Activated T-cell treated with anti-CD3 and anti-CD28 coated beads, Interleukin-2, amount 50 U/mL, for 24 hours (primary cell): ENCODE measurements around the gene PDE4D.
"Not testable (repeated sequence)": the region's sequence is repeated elsewhere in the genome, so short reads cannot be mapped to it uniquely, and the experiment has no call there.

Experiments used
- DNase-seq: peaks from one replicate; pipeline ENCODE4 v3.0.0-alpha.2; 2020
- H3K27ac Mint-ChIP-seq: 2 replicates; pipeline ENCODE4 v1.8.0; 2020; ENCODE audit warnings: mild to moderate bottlenecking, mixed read lengths
- H3K27me3 Mint-ChIP-seq: 2 replicates; pipeline ENCODE4 v1.8.0; 2020; ENCODE audit warnings: mixed read lengths
- H3K36me3 Mint-ChIP-seq: 2 replicates; pipeline ENCODE4 v1.8.0; 2020; ENCODE audit warnings: low read depth, mixed read lengths
- H3K4me1 Mint-ChIP-seq: 2 replicates; pipeline ENCODE4 v1.8.0; 2020; ENCODE audit warnings: low read depth, mixed read lengths
- H3K4me3 Mint-ChIP-seq: 2 replicates; pipeline ENCODE4 v1.8.0; 2020; ENCODE audit warnings: mild to moderate bottlenecking, moderate library complexity, mixed read lengths
- H3K9me3 Mint-ChIP-seq: 2 replicates; pipeline ENCODE4 v1.8.0; 2020; ENCODE audit warnings: mixed read lengths

Gene PDE4D

GRCh38 chr5:59683311-59683710 is 210.2 kb downstream of the PDE4D start:
- H3K9me3 Mint-ChIP-seq, result no peaks in the 10 kb centered on the region
- H3K27me3 Mint-ChIP-seq, result peaks cover 4% of the 10 kb centered on the region
- no peak overlapping the region for H3K4me3 Mint-ChIP-seq
- DNase-seq, result no peak
- no peaks in the 10 kb centered on the region for H3K36me3 Mint-ChIP-seq
- H3K4me1 Mint-ChIP-seq, result no peaks in the 10 kb centered on the region
- no peak overlapping the region for H3K27ac Mint-ChIP-seq

GRCh38 chr5:59682542-59682941 is 211.0 kb downstream of the PDE4D start:
- Mint-ChIP-seq H3K4me1 (no peaks in the 10 kb centered on the region), H3K27me3 (peaks cover 4% of the 10 kb centered on the region), H3K27ac (no peak overlapping the region)

GRCh38 chr5:59678943-59679342 is 214.6 kb downstream of the PDE4D start:
- Mint-ChIP-seq H3K36me3 (no peaks in the 10 kb centered on the region), H3K9me3 (no peaks in the 10 kb centered on the region), H3K4me1 (no peaks in the 10 kb centered on the region), H3K27me3 (peaks cover 4% of the 10 kb centered on the region), H3K4me3 (no peak overlapping the region), H3K27ac (no peak overlapping the region)
- DNase-seq, result no peak

More at GRCh38 chr5:59682542-59682941, 211.0 kb downstream of the PDE4D start:
- H3K9me3 Mint-ChIP-seq, result no peaks in the 10 kb centered on the region
- no peak overlapping the region for H3K4me3 Mint-ChIP-seq
- H3K36me3 Mint-ChIP-seq, result no peaks in the 10 kb centered on the region
- no peak for DNase-seq

GRCh38 chr5:59674763-59675162 is 218.8 kb downstream of the PDE4D start:
- no peaks in the 10 kb centered on the region for H3K36me3 Mint-ChIP-seq
- no peak for DNase-seq
- H3K9me3 Mint-ChIP-seq, result no peaks in the 10 kb centered on the region
- H3K27me3 Mint-ChIP-seq, result peaks cover 4% of the 10 kb centered on the region
- H3K27ac Mint-ChIP-seq, result no peak overlapping the region
- H3K4me1 Mint-ChIP-seq, result no peaks in the 10 kb centered on the region
- no peak overlapping the region for H3K4me3 Mint-ChIP-seq

- no peak for DNase-seq
- no peaks in the 10 kb centered on the region for H3K27me3 Mint-ChIP-seq
- no peaks in the 10 kb centered on the region for H3K9me3 Mint-ChIP-seq
- H3K36me3 Mint-ChIP-seq, result no peaks in the 10 kb centered on the region
- H3K4me1 Mint-ChIP-seq, result no peaks in the 10 kb centered on the region
- H3K4me3 Mint-ChIP-seq, result no peak overlapping the region
- H3K27ac Mint-ChIP-seq, result no peak overlapping the region
These were observed 220.0 kb downstream of the PDE4D start for GRCh38 chr5:59673438-59674058.

DNA sequence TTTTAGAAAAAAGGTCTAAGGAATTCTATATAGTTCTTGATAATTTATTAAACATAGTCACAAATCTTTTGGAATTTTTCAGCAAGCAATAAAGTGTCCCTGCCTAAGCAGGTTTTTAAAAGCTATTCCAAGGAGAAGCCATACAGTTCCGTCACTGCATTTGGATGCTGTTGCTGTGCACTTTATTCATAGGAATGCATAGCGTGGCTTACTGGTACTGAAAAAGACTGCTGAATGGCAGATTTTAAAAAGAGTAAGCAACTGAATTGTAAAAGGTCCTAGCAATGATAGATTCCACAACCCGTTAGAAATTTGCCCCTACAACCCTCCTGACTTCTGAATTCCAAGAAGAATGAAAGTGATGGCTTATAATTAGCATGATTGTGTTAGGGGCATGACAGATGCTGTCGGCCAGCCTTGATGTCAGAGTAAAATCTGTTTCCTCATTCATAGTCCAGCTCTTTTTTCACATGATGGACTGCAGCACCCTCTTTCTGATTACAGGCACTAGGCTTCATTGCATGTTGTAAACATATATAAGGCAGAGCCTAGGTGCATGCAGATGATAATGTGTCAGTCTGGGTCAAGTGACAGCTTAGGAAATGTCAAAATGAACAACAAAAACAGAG is 227.0 kb downstream of the PDE4D start:
- H3K9me3 Mint-ChIP-seq, result no peaks in the 10 kb centered on the region
- no peak for DNase-seq
- no peak overlapping the region for H3K27ac Mint-ChIP-seq
- H3K27me3 Mint-ChIP-seq, result no peaks in the 10 kb centered on the region
- no peaks in the 10 kb centered on the region for H3K36me3 Mint-ChIP-seq
- no peak overlapping the region for H3K4me3 Mint-ChIP-seq
- peaks cover 7% of the 10 kb centered on the region for H3K4me1 Mint-ChIP-seq

- H3K27me3 Mint-ChIP-seq, H3K4me3 Mint-ChIP-seq, H3K9me3 Mint-ChIP-seq, H3K4me1 Mint-ChIP-seq, DNase-seq, H3K27ac Mint-ChIP-seq, H3K36me3 Mint-ChIP-seq: not testable (repeated sequence)
These were observed 227.7 kb downstream of the PDE4D start for GRCh38 chr5:59665832-59666203.

GRCh38 chr5:59665086-59665831 is 228.3 kb downstream of the PDE4D start:
- no peak for DNase-seq
- no peaks in the 10 kb centered on the region for H3K9me3 Mint-ChIP-seq
- no peak overlapping the region for H3K4me3 Mint-ChIP-seq
- H3K27ac Mint-ChIP-seq, result no peak overlapping the region
- no peaks in the 10 kb centered on the region for H3K36me3 Mint-ChIP-seq
- no peaks in the 10 kb centered on the region for H3K27me3 Mint-ChIP-seq
- peaks cover 7% of the 10 kb centered on the region for H3K4me1 Mint-ChIP-seq

DNA sequence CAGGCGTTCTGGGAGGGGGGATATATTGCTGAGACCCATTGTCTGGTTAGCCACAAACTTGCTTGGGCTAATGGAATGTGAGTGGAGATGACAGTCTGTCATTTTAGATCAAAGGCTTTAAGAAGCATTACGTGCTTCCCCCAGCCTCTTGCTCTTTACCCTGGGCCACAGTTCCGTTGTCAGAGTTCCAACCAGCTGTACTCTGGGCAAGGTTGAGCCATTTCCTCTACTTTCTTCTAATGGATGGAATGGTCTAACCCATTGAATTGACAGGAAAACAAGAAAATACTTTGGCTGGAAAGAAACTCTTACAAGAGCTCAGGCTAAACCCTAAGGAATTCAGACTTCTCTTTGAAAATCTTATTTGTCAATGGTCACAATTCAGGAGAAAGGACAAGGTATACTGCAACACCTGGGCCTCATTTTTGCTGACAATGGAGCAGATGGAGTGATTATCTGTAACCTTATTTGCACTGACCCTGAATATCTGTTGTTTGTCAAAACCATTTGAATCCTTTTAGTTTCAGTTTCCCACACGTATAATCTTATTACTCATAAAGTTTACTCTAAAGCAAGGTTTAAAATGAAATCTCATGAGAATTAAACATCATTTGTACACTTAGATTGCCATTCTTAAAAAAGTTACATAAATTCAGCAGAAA is 231.4 kb downstream of the PDE4D start:
- Mint-ChIP-seq H3K4me1 (peaks cover 7% of the 10 kb centered on the region), H3K27me3 (no peaks in the 10 kb centered on the region), H3K9me3 (no peaks in the 10 kb centered on the region), H3K4me3 (no peak overlapping the region), H3K36me3 (no peaks in the 10 kb centered on the region), H3K27ac (no peak overlapping the region)
- DNase-seq, result no peak

DNA sequence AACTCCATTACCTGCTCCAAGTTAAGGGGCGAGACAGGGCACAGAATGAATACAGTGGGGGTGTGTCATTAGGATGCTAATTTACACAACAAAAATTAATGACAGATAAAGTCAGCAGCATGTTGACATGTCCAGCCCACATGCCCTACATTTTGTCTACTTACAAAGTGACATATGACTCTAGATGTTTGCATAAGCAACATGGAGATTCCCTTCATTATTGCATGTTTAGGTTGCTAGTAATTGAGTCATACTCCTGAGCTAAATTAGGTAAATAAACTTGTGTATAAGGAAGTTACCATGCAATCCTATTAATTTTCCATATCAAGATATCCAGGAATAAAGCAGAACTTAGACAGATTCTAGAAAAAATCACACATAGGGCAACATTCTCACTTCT is 232.2 kb downstream of the PDE4D start:
- peaks cover 7% of the 10 kb centered on the region for H3K4me1 Mint-ChIP-seq
- no peak for DNase-seq
- H3K36me3 Mint-ChIP-seq, result no peaks in the 10 kb centered on the region
- no peaks in the 10 kb centered on the region for H3K27me3 Mint-ChIP-seq
- no peaks in the 10 kb centered on the region for H3K9me3 Mint-ChIP-seq
- no peak overlapping the region for H3K27ac Mint-ChIP-seq
- H3K4me3 Mint-ChIP-seq, result no peak overlapping the region

DNA sequence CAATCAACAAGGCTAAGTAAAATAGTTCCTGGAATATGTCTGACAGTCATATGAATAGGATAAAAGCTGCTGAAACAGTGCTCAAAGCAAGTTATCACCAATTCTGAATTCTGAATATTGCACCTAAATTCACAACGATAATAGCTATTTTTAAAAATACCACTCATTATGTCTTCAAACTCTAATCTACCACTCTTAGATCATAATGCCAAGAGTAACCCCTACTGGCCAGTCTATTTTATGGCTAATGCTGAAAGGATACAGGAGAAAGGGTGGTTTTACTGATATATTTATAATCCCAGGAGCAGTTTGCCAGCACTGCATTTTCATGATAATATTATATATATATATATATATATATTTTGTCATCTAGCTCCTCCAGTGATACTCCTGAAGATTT is 232.8 kb downstream of the PDE4D start:
- Mint-ChIP-seq H3K27ac (no peak overlapping the region), H3K36me3 (no peaks in the 10 kb centered on the region), H3K9me3 (no peaks in the 10 kb centered on the region), H3K27me3 (no peaks in the 10 kb centered on the region), H3K4me3 (no peak overlapping the region), H3K4me1 (peaks cover 10% of the 10 kb centered on the region)
- DNase-seq, result no peak

DNA sequence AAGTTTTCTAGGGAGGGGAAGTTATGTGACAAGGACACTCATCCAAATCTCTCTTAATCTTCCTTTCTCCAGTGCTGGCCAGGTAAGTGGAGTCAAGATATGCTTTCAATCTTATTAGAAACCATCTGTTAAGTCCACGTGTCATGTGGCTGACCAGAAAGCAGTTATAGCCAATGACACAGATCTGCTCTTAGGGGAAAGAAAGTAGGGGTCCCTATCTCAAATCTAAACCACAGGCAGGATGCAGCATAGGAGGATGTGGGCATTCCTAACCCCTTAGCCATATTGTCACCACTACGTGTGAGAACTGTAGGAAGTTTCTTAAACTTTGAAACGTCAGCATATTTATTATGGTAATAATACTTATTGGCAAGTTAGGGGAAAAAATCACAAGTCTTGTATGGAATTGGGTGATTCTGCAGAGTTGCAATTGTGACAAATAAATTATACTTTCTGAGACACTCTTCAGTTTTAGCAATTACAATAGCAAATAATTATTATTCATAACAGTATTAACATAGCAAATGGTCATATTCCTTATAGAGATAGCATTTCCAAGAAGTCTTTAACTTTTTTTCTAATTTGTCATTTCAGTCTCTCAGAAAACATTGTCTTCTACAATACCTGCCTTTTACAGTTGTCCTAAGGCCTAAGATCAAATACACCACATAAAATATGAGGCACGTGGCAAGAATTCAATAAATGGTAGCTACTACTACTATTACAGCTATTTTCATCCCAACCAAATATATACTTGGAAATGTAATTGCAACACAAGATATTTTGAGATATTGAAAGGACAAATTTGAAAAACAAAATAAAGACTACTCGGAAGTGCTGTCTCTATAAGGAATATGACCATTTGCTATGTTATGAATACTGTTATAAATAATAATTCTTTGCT is 236.9 kb downstream of the PDE4D start:
- H3K4me1 Mint-ChIP-seq, result peaks cover 2% of the 10 kb centered on the region
- no peak overlapping the region for H3K27ac Mint-ChIP-seq
- no peak for DNase-seq
- no peaks in the 10 kb centered on the region for H3K27me3 Mint-ChIP-seq
- no peak overlapping the region for H3K4me3 Mint-ChIP-seq
- no peaks in the 10 kb centered on the region for H3K9me3 Mint-ChIP-seq
- no peaks in the 10 kb centered on the region for H3K36me3 Mint-ChIP-seq

- Mint-ChIP-seq H3K4me3 (no peak overlapping the region), H3K27ac (no peak overlapping the region), H3K27me3 (no peaks in the 10 kb centered on the region), H3K9me3 (no peaks in the 10 kb centered on the region), H3K36me3 (no peaks in the 10 kb centered on the region), H3K4me1 (peaks cover 2% of the 10 kb centered on the region)
- DNase-seq, result no peak
These were observed 237.7 kb downstream of the PDE4D start for GRCh38 chr5:59655693-59656309.

- Mint-ChIP-seq H3K4me1 (peaks cover 2% of the 10 kb centered on the region), H3K4me3 (no peak overlapping the region), H3K36me3 (no peaks in the 10 kb centered on the region)
These were observed 238.8 kb downstream of the PDE4D start for GRCh38 chr5:59654691-59655090.

More at GRCh38 chr5:59654691-59655090, 238.8 kb downstream of the PDE4D start:
- DNase-seq, result no peak
- Mint-ChIP-seq H3K27me3 (no peaks in the 10 kb centered on the region), H3K9me3 (no peaks in the 10 kb centered on the region), H3K27ac (no peak overlapping the region)
